Measurements from ENCODE around the gene LRRC9.

- TF ChIP-seq CTCF (IDR thresholded peaks at IDR 0.05; ENCODE audit: extremely low read depth in 1 of 2, insufficient read depth in 1 of 2, low read depth in 1 of 2, low read length in 2 of 2) = no peak
- TF ChIP-seq POLR2A (IDR thresholded peaks at IDR 0.05; ENCODE audit: low read depth, low read length) = no peak
- TF ChIP-seq POLR2AphosphoS5 (IDR thresholded peaks at IDR 0.05; ENCODE audit: insufficient read depth, low read depth, low read length) = no peak
These were observed 181.8 kb downstream of the LRRC9 start for GRCh38 chr14:60101786-60102185.
